Keratinocyte (primary cell): Measurements from ENCODE around the gene CCL22. TPM values are rescaled to one million over a fixed set of nuclear protein-coding genes. Genes with fewer than 3 reads are reported as not detected.

Experiments
- DNase-seq: peaks from one replicate; pipeline ENCODE4 v3.0.0-alpha.2; 2011; ENCODE audit warnings: low read depth, missing footprints, low spot score
- FAIRE-seq: peaks from 2 replicates; lab custom pipeline; 2011; peaks lifted over from hg19 to GRCh38; lab: Jason Lieb, UNC
- H2AFZ ChIP-seq: 2 replicates; pipeline ENCODE4 v1.6.0; 2012; ENCODE audit warnings: low read length, control low read depth, inconsistent platforms; ENCODE audit not compliant: control insufficient read depth
- H3K27ac ChIP-seq: 2 replicates; pipeline ENCODE4 v1.5.1; 2011; ENCODE audit warnings: low read length; ENCODE audit not compliant: control insufficient read depth, insufficient read depth
- H3K27me3 ChIP-seq: 3 replicates; pipeline ENCODE4 v1.6.0; 2011; ENCODE audit warnings: low read length; ENCODE audit not compliant: control insufficient read depth, insufficient read depth; ENCODE audit errors: extremely low read depth
- H3K36me3 ChIP-seq, 2 experiments: 2 replicates in 1 of 2; 3 replicates in 1 of 2; pipeline ENCODE4 v1.5.1; 2011; ENCODE audit warnings: low read length in 2 of 2, mild to moderate bottlenecking in 1 of 2; ENCODE audit not compliant: control insufficient read depth in 2 of 2, insufficient read depth in 2 of 2; ENCODE audit errors: extremely low read depth in 1 of 2
- H3K4me1 ChIP-seq: 3 replicates; pipeline ENCODE4 v1.5.1; 2011; ENCODE audit warnings: low read length; ENCODE audit not compliant: control insufficient read depth, insufficient read depth; ENCODE audit errors: extremely low read depth
- H3K4me2 ChIP-seq: 3 replicates; pipeline ENCODE4 v1.6.0; 2011; ENCODE audit warnings: low read depth, low read length; ENCODE audit not compliant: control insufficient read depth, insufficient read depth; ENCODE audit errors: extremely low read depth
- H3K4me3 ChIP-seq, 3 experiments: fragments of 200-600 bp in 1 of 3; sonication (generic) in 1 of 3; 2 replicates in 2 of 3; 3 replicates in 1 of 3; pipeline ENCODE4 v1.5.1; 2011 to 2016; ENCODE audit warnings: low read length in 3 of 3, mild to moderate bottlenecking in 3 of 3, control low read depth in 2 of 3, inconsistent platforms in 1 of 3, low read depth in 1 of 3, mixed read lengths in 1 of 3, mixed run types in 1 of 3, moderate library complexity in 1 of 3; ENCODE audit not compliant: control insufficient read depth in 2 of 3, insufficient read depth in 2 of 3; ENCODE audit errors: extremely low read depth in 1 of 3
- H3K79me2 ChIP-seq: 2 replicates; pipeline ENCODE4 v1.6.0; 2012; ENCODE audit warnings: low read length; ENCODE audit not compliant: control insufficient read depth, insufficient read depth
- H3K9ac ChIP-seq: 3 replicates; pipeline ENCODE4 v1.6.0; 2011; ENCODE audit warnings: low read length; ENCODE audit not compliant: control insufficient read depth, insufficient read depth; ENCODE audit errors: extremely low read depth
- H3K9me1 ChIP-seq: 3 replicates; pipeline ENCODE4 v1.6.0; 2011; ENCODE audit warnings: low read length; ENCODE audit not compliant: control insufficient read depth, insufficient read depth; ENCODE audit errors: extremely low read depth
- H3K9me3 ChIP-seq: 2 replicates; pipeline ENCODE4 v1.5.1; 2012; ENCODE audit warnings: low read depth, low read length; ENCODE audit not compliant: control insufficient read depth
- H4K20me1 ChIP-seq: 3 replicates; pipeline ENCODE4 v1.6.0; 2011; ENCODE audit warnings: low read length; ENCODE audit not compliant: control insufficient read depth, insufficient read depth; ENCODE audit errors: extremely low read depth
- CTCF ChIP-seq, 3 experiments: IDR thresholded peaks in 1 of 3; conservative IDR thresholded peaks in 1 of 3; optimal IDR thresholded peaks in 1 of 3; 2 replicates in 2 of 3; 3 replicates in 1 of 3; pipeline versions ENCODE3 to v1.5.1; 2011; ENCODE audit warnings: low read length in 3 of 3, mild to moderate bottlenecking in 3 of 3, moderate library complexity in 2 of 3, control low read depth in 1 of 3, inconsistent platforms in 1 of 3; ENCODE audit not compliant: insufficient read depth in 2 of 3; ENCODE audit errors: extremely low read depth in 1 of 3
- EZH2 ChIP-seq: IDR thresholded peaks from one replicate; pipeline ENCODE4 v1.6.1; 2012; ENCODE audit warnings: inconsistent platforms, mild to moderate bottlenecking, low read length, moderate library complexity
- dilution Hi-C: fragments of 300-500 bp; cut with MboI; formaldehyde crosslinking; loops from one replicate; pipeline ENCODE4 v1.7.0; 2020; ENCODE audit warnings: low sequenced_read_pairs; ENCODE audit not compliant: extremely low pct_ligation_motif_present
- polyA plus RNA-seq, 5 experiments: library from polyadenylated mRNA; depleted of rRNA in 3 of 5; stranded (reverse) in 3 of 5; stranded (forward) in 1 of 5; unstranded in 1 of 5; fragments of >200 nt; gene quantifications; 1 replicate in 1 of 5; 2 replicates in 3 of 5; 3 replicates in 1 of 5; pipeline versions ENCODE4 v1.2.1 to v1.2.3, GENCODE V29; 2011 to 2012; ENCODE audit warnings: missing spikeins in 2 of 5, low read depth in 1 of 5, low replicate concordance in 1 of 5

The CCL22 gene
- polyA plus RNA-seq, 1 donor (not counting 4 experiments of a cell fraction or from before 2014, with no cell fraction given): not detected

- no peak for FAIRE-seq
- Histone ChIP-seq H3K79me2 (no peaks in the 10 kb centered on the region), H3K36me3 (no peaks in the 10 kb centered on the region), H3K4me2 (no peak overlapping the region), H4K20me1 (no peaks in the 10 kb centered on the region), H3K27ac (no peak overlapping the region), H3K9me1 (no peaks in the 10 kb centered on the region), H3K4me1 (peaks cover 6% of the 10 kb centered on the region), H3K4me3 (no peak overlapping the region), H3K9me3 (peaks cover 1% of the 10 kb centered on the region), H3K27me3 (peaks cover 14% of the 10 kb centered on the region), H2AFZ (no peak overlapping the region), H3K9ac (no peak overlapping the region)
- dilution Hi-C loops: no loop called here
- DNase-seq: no peak
- no peak for TF ChIP-seq CTCF (optimal IDR thresholded peaks at IDR 0.05 in 1 of 3, IDR thresholded peaks at IDR 0.05 in 1 of 3, conservative IDR thresholded peaks at IDR 0.05 in 1 of 3; ENCODE audit: extremely low read depth in 1 of 3, insufficient read depth in 2 of 3, low read length in 3 of 3)
- no peak for TF ChIP-seq EZH2
Measured at GRCh38 chr16:57405097-57405496, 46.5 kb downstream of the CCL22 start.

- Histone ChIP-seq H3K4me3 (no peak overlapping the region), H3K9me1 (no peaks in the 10 kb centered on the region), H3K9ac (no peak overlapping the region), H3K4me1 (peaks cover 11% of the 10 kb centered on the region), H3K9me3 (peaks cover 1% of the 10 kb centered on the region), H3K27me3 (peaks cover 21% of the 10 kb centered on the region), H2AFZ (no peak overlapping the region), H3K36me3 (no peaks in the 10 kb centered on the region), H3K4me2 (no peak overlapping the region), H4K20me1 (no peaks in the 10 kb centered on the region), H3K79me2 (no peaks in the 10 kb centered on the region), H3K27ac (no peak overlapping the region)
- TF ChIP-seq EZH2 (no peak), CTCF (optimal IDR thresholded peaks at IDR 0.05 in 1 of 3, IDR thresholded peaks at IDR 0.05 in 1 of 3, conservative IDR thresholded peaks at IDR 0.05 in 1 of 3; ENCODE audit: extremely low read depth in 1 of 3, insufficient read depth in 2 of 3, low read length in 3 of 3) (no peak)
- FAIRE-seq (no peak), DNase-seq (no peak)
- dilution Hi-C loops: no loop called here
Measured at GRCh38 chr16:57406881-57407280, 48.3 kb downstream of the CCL22 start.
